Lower leg skin (tissue), 4 donors: ENCODE measurements around the gene TREX2. TPM values are rescaled to one million over a fixed set of nuclear protein-coding genes. Genes with fewer than 3 reads are reported as not detected.
A peak's percentile ranks its signal among the peaks of the same experiment; 100 is the strongest.

Source experiments
- DNase-seq, 2 donors: peaks; one replicate each; pipeline ENCODE4 v3.0.0-alpha.2; 2019; ENCODE audit warnings: low spot score in 2 of 2
- H3K4me3 ChIP-seq: fragments of 200-600 bp; sonication (generic); 2 replicates; pipeline ENCODE4 v1.5.1; 2017; ENCODE audit warnings: mild to moderate bottlenecking, low read depth; ENCODE audit not compliant: poor library complexity, severe bottlenecking
- POLR2A ChIP-seq, 2 donors: fragments of 450-650 bp; IDR thresholded peaks; one replicate each; pipeline ENCODE4 v1.6.1; 2016 to 2017; ENCODE audit warnings: antibody characterized with exemption in 2 of 2, mild to moderate bottlenecking in 1 of 2, moderate library complexity in 1 of 2
- WGBS, 2 donors: methylation state at CpG; one replicate each; pipeline ENCODE4 v1.1.5; 2018; 5-methylcytosine and 5-hydroxymethylcytosine counted together
- intact Hi-C: fragments of 100-400 bp; cut with DNase I; formaldehyde crosslinking; loops from one replicate; pipeline ENCODE4 v1.15.0; 2023; ENCODE audit warnings: low total_unique reads
- total RNA-seq, 4 donors: library from RNA; depleted of rRNA; stranded (reverse); fragments of >200 nt; gene quantifications; one replicate each; pipeline ENCODE4 v1.1.0, GENCODE V29; 2016
- TF ChIP-seq, protein P1 (sequence below), 3 donors: fragments of 450-650 bp; IDR thresholded peaks; one replicate each; pipeline ENCODE4 v1.5.1; 2016; ENCODE audit warnings: antibody characterized with exemption in 3 of 3, mild to moderate bottlenecking in 3 of 3, moderate library complexity in 2 of 3

TREX2 gene
- total RNA-seq, 4 donors from 2014 or later = 76.4 to 129 (median 112) TPM

DNA sequence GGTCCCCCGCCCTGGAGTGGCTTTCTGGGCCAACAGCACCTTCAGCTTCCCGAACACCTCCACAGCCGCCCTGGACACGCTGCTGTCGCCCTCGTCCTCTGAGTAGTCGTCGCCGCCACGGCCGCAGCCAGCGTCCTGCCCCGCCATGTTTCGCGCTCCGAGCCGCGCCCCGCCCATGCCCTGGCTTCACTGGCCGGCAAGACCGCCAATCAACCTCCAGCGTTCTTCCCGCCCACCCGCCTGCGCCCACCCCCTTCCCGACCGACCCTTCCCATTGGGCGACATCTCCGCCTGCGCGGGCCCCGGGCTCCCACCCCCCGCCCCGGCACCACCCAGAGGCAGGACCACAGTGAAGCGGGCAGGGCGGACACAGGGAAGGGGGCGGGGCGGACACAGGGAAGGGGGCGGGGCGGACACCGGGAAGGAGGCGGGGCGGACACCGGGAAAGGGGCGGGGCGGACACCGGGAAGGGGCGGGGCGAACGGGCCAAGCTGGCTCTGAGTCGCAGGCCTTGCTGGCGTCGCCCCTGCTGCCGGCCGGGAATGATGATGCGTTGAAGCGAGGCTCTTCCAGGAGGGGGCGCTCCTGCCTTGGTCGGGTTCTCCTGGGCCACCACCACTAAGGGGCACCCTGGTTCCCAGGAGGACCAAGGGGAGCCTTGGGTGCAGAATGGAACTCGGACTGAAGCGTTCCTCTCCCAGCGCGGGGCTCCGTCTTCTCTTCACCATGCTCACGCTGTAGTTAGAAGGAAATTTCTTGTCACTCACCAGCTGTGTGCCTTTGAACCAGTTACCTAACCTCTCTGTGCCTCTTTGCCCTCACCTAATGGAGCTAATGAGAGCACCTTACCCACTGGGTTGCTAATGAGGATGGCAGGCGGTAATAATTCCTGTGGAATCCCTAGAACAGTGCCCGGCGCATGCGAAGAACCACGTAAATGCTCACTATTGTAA, 24.8 kb upstream of the TREX2 start, which contains the start of gene HAUS7:
HAUS7 (minus strand) TSS at position 166 of the 953 bp plus-strand sequence; CDS start at position 147, 19 bp downstream.
- TF ChIP-seq, protein P1, sequence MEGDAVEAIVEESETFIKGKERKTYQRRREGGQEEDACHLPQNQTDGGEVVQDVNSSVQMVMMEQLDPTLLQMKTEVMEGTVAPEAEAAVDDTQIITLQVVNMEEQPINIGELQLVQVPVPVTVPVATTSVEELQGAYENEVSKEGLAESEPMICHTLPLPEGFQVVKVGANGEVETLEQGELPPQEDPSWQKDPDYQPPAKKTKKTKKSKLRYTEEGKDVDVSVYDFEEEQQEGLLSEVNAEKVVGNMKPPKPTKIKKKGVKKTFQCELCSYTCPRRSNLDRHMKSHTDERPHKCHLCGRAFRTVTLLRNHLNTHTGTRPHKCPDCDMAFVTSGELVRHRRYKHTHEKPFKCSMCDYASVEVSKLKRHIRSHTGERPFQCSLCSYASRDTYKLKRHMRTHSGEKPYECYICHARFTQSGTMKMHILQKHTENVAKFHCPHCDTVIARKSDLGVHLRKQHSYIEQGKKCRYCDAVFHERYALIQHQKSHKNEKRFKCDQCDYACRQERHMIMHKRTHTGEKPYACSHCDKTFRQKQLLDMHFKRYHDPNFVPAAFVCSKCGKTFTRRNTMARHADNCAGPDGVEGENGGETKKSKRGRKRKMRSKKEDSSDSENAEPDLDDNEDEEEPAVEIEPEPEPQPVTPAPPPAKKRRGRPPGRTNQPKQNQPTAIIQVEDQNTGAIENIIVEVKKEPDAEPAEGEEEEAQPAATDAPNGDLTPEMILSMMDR (IDR thresholded peaks at IDR 0.05) = no peak
- no peak for TF ChIP-seq POLR2A (IDR thresholded peaks at IDR 0.05)
- intact Hi-C loops = no loop called here
- WGBS, 2 donors = 37 to 49% methylated on average over 9 to 57 of the region's 70 CpGs

DNA sequence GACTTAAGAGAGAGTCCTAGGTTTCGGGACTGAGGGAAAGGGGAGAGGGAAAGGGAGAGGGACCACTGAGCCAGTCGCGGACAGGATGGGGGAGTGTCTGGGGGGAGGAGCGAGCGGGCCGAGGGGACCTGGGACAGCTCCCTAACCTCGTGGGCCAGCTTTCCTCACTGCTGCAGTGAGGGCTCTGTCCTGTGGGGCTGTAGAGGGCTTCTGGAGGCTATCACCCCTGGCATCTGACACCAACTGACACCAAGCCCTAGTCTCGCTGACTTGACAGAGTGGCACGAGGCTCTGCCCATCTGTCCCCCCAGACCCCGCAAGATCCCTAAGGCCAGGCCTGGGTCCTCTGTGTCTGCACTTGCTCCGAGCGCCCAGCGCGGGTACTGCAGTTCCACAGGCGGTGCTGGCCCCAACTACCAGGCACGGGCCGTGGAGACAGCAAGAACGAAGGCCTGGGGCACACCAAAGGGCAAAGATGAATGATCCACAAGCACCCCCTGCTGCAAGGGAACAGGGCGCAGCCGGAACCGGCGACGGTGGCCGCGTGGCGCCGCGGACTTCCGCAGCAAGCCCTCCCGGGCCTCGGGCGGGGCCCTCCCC, 24.1 kb upstream of the TREX2 start:
- WGBS, 2 donors = 5 to 37% methylated on average over 6 to 32 of the region's 32 CpGs
- TF ChIP-seq, protein P1 (IDR thresholded peaks at IDR 0.05) = no peak
- TF ChIP-seq POLR2A (IDR thresholded peaks at IDR 0.05) = no peak
- H3K4me3 ChIP-seq = peak overlapping the region; percentile 42
- intact Hi-C loops = no loop called here
- no peak for DNase-seq

More for the DNA sequence above, 24.8 kb upstream of the TREX2 start, which contains the start of gene HAUS7:
- H3K4me3 ChIP-seq = peak within 1 kb of the TSS; percentile 42
- DNase-seq = peak; percentile 74 to 96

DNA sequence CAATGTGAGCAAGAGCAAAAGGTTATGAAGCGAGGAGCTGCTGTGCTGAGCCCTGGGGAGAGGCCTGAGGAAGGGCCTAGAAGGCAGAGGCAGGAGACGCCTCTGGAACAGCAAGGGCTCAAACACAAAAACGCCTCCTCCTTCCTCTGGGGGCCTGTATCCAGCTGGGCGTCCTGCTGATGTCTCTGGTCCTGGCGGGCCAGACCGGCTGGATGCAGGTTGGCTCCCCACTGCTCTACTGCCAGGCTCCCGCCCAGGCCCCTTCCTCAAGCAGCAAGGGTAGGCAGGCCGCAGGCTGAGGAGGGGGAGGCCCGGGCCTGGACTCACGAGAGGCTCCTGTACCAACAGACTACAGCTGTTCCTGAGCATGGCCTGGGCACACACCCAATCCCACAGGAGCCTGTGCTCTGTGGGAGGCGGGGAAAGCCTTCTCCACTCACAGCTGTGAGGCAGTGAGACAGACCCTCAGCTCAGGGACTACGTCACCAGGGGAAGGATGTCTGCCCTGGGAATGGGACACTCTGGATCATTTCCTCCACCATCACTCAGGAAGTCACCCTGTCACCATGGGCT, 22.2 kb upstream of the TREX2 start:
- intact Hi-C loops = no loop called here
- no peak for TF ChIP-seq POLR2A (IDR thresholded peaks at IDR 0.05)
- TF ChIP-seq, protein P1 (IDR thresholded peaks at IDR 0.05) = no peak
- no peak overlapping the region for H3K4me3 ChIP-seq
- WGBS, 2 donors = 76% methylated on average over 5 to 12 of the region's 12 CpGs
- no peak for DNase-seq

DNA sequence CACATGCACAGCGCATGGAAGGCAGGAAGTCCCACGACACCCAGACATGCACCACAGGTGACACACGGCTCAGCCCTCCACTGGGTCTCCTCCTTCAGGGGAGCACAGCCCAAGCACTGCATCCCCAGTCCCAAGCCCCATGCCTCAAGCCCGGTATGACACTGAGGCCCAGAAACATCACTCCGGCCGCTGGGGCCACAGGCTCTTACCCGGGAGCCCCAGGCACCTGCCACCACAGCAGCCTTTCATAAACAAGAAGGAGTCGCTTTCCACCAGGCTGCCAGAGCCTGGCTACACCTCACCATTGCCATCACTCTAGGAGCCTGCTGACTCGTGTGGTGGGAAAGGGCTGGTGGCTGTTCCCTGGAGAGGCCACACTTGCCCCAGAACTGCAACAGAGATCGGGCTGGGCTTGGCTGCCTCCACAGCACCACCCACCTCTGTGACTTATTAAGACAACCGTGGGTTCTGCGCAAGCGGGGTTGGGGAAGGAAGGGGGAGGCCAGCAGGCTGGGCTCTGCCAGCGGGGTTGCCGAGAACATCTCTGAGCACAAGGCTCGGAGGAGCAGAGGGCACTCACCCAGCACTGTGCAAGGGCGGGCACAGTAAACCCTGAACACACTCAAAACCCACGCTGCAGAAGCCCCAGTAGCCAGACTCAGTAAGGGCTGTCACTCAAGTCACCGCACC, 20.0 kb upstream of the TREX2 start:
- DNase-seq = no peak
- intact Hi-C loops = no loop called here
- TF ChIP-seq, protein P1 (IDR thresholded peaks at IDR 0.05) = no peak
- no peak for TF ChIP-seq POLR2A (IDR thresholded peaks at IDR 0.05)
- H3K4me3 ChIP-seq = no peak overlapping the region
- WGBS, 2 donors = 81 to 89% methylated on average over 15 to 19 of the region's 19 CpGs

DNA sequence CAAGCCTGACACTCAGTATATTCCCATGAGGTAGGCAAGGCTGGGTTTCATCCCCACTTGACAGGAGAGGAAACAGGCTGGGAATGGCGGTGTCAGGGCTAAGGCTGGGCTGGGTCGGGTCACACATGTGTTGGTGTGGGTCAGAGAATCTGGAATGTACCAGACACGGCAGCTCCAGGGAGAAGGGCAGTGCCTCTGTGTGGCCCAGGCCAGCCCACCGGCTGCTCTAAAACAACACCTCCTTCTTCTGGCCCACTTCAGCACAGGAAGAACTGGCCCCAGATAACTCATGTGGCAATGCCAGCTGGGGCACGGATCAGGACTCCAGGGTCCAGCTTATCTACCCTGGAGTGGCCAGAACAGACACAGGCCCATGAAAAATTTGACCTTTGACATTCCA, 18.3 kb upstream of the TREX2 start:
- intact Hi-C loops = no loop called here
- TF ChIP-seq POLR2A (IDR thresholded peaks at IDR 0.05) = no peak
- TF ChIP-seq, protein P1 (IDR thresholded peaks at IDR 0.05) = no peak
- H3K4me3 ChIP-seq = no peak overlapping the region
- WGBS, 2 donors = 80 to 100% methylated on average over 1 to 5 of the region's 5 CpGs
- no peak for DNase-seq
